NCI-H748 treated with DMSO at 0.1 percent for 48 hours (cell line): ENCODE data around the gene IL22RA2.
"Not testable (repeated sequence)": the region's sequence is repeated elsewhere in the genome, so short reads cannot be mapped to it uniquely, and the experiment has no call there.

Experiments
- DNase-seq: peaks from one replicate; lab custom pipeline; 2025; lab: John Stamatoyannopoulos, UW

The IL22RA2 gene

DNA sequence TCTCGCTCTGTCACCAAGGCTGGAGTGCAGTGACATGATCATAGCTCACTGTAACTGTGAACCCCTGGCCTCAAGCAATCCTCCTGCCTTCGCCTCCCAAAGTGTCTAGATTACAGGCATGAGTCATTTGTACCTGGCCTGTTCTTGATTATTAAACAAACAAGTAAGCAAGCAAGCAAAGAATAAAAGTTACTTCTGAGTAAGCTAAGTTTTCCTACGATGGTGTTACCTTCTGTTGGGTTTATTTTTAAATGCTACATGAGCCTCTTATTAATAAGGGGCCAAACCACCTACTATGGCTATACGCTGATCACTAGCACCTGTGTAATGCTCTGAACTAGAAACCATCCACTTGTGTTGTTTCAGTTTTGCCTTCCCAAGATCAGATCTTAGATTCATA lies 50.8 kb downstream of the IL22RA2 start:
- no peak for DNase-seq

DNA sequence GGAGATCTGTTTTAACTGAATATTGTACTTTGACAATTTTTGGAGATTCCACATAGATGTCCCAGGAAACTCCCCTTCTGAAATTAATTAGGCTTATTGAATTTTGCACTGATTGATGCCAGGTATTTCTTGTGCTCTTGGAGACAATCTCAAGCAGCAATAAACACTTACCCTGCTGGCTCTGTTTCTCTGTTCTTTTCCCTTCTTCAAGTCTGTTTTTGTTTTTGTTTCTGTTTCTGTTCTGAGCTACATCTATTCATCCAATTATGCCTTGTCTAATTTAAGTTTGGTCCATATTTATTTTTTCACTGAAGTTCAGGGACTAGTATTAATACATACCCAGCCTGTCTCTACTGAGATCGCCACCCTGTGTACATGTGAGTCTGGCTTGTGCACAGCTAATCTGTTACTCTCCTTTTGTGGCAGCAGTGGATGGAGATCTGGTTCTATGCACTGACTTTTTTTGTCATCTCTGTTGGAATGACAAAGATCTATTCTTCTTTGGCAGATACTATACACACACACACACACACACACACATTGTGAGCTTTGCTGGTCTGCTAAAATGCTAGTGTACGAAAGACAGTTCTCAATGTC lies 51.9 kb downstream of the IL22RA2 start:
- DNase-seq: no peak

DNA sequence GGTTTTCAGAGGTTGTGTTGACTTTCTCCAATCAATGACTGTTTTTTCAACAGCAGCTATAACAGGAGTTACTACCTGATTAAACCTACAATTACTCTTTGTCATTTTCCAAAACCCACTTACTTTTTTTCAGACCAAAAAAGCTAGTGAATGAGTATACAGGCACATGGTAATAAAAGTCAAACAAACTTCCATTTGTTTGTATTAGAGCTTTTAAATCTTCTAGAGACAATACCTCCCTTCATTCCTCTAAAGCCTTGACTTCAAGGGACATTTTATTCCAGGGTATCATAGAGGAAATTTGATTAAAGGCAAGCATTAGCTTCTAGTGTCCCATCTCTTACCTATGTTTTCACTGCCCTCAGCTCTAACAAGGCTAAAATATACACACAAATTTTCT lies 52.7 kb downstream of the IL22RA2 start:
- no peak for DNase-seq

DNA sequence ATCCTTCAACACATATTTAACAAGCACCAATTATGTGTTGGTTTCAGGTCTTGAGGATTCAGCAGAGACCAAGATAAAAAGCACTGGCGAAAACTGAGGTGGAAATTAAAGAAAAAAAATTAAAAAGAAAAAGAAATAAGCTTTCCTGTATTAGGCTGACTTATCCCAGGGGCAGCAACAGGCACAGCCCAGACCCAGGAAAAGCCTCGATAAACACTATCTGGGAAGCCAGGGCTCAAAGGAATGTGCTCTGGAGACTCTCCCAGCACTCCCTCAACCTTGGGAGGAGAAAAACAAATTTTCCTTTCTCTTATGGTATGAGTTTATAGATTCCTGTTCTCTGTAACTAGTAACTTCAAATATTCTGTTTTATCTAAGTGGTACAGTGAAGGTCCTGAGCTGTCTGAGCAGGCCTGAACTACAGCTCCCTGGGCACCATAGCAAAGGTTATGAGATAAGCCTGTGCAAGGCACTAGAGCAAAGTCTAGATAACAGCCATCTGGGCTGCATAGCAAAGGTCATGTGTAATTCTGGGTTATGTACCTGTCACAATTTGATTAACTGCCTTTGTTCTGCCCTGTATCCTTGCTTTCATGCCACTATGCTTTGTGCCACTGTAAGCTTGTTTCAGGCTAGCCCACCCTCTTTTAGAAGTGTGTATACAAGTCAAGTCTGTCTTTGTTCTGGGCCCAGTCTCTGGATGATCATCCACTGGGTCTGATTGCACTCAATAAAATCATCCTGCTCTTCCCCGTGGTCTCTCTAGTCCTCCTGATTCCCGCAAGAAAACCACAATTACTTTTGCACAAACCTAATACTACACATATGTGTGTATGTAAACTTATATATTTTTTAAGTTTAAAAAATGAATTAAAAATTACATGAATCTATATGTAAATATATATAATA lies 54.0 kb downstream of the IL22RA2 start:
- DNase-seq: no peak

DNA sequence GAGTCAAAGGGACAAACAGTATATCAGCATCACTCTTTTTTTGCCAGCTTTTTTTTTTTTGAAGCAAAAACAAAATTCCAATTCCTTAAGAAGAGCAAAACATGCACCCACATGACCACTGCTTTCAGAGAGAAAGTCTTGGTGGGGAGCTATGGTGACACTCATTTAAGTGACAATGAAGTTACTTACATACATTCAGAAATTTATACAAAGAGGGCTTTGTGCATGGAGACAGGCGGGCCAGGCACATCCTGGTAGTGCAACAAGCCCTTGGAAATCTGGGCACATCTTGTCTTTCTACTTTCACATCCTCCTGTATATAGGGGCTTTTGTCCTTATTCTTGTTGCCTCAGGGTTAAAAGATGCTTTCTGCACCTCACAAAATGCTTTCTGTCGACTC lies 55.9 kb downstream of the IL22RA2 start:
- no peak for DNase-seq

DNA sequence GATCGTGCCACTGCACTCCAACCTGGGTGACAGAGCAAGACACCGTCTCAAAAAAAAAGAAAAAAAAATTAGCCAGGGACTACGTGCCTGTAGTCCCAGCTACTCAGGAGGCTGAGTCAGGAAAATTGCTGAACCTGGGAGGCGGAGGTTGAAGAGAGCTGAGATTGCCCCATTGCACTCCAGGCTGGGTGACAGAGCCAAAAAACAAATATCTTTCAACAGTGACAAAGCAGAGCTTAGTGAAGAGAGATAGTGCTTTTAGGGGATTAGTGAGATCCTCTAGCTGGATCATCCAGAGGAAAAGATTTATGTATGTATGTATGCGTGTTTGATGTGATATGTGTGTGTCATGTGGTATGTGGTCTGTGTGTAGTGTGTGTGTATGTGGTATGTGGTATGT lies 56.6 kb downstream of the IL22RA2 start:
- no peak for DNase-seq

DNA sequence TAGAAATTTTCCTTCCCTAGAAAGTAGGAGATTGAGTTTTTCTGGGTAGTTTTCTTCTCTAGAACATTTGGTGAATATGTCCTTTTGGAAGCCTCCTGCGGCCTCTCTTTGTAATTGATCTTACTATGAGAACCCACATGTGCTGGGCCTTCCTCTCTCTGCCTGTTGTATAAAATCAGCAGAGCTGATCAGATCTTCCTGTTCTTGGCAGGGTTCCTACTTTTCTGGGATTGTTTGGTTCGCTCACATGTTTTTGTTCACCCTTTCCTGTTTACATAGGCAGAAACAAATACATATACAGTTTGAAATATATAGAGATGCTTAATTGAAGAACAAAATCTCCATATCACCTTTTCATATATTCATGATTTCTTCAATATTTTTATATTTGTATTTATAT lies 57.8 kb downstream of the IL22RA2 start:
- DNase-seq: no peak

DNA sequence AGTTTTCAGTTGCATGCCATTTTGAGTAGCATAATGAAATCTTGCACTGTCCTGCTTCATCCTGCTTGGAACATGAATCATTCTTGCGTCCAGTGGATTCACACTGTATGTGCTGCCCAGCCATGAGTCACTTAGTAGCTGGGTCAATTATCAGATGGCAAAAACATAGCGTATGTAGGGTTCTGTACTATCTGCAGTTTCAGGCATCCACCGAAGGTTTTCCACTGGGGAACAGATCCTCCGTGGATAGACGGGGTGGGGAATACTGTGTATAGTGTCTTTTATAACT lies 61.4 kb downstream of the IL22RA2 start:
- DNase-seq: no peak

DNA sequence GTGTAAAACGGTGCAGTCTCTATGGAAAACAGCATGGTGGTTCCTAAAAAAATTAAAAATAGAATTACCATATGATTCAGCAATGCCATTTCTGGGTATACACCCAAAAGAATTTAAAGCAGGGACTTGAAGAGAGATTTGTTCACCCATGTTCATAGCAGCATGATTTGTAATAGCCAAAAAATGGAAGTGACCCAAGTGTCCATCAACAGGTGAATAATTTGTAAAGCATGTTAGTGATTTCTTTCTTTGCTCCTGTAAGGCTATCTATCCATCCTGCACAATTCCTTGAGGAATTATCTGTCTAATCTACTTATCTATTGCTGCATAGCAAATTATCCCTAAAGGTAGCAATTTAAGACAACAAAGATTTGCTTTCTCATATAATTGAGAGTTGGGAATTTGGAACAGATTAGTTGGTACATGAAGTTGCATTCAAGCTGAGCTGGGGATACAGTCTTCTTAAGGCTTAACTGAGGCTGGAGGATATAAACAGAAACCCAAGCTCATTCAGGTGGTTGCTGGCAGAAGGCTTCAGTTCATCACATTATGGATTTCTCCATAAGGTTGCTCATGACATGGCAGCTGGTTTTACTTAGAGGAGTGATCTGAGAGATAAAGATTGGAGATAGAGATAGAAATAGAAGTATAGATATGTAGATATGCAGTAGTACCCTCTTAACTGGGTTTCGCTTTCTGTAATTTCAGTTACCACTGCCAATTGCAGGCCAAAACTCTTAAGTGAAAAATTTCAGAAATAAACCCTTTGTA lies 62.0 kb downstream of the IL22RA2 start:
- DNase-seq: no peak

DNA sequence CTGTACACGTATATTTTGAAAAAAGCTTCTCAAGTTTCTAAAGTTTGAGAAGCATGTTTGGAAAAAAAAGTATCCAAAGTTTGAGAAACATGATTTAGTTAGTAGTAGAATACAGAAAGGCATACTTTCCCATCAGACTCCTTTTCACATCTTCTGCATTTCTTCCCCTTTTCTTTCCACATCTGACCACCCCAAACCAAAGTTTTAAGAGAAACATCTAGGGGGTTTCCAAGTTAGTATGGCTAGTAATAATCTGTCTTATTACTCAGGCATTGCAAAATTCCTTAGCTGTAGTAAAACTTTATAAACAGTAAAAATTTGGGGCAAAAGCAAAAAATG lies 65.7 kb downstream of the IL22RA2 start:
- DNase-seq: no peak

DNA sequence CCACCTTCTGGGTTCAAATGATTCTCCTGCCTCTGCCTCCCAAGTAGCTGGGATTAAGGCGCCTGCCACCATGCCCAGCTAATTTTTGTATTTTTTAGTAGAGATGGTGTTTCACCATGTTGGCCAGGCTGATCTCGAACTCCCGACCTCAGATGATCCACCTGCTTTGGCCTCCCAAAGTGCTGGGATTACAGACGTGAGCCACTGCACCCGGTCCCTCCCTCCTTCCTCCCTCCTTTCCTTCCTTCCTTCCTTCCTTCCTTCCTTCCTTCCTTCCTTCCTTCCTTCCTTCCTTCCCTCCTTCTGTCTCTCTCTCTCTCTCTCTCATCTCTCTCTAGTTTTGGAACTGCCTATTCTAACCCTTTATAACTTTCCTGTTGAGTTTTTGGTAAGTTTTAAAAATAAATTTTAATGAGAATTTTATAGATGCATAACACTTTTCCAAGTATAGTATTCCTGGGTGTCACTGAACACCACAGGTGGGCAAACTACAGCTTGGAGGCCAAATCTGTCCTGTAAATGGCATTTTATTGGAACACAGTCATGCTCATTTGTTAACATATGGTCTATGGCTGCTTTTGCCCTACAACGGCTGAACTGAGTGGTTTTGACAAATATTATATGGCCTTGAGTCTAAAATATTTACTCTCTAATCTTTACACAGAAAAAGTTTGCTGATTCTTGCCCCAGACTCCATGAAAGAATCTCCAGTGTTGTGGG lies 66.2 kb downstream of the IL22RA2 start:
- DNase-seq: not testable (repeated sequence)

DNA sequence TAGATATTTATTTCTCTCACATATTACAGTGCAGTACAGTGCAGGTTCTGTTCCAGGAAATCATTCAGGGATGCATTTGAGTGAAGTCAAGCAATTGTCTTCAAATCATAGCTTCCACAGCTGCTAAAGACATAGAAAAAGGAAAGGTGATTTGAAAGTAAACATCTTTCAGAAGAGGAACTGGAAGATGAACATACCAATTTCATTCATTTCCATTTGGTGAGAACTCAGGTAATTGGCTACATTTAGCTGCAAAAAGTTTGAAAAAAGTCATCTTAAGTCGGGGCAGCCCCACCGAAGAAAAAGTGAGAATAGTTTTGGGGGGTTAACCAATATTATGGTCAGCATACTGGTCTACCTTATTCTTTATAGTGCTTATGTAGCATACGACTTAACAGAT lies 67.3 kb downstream of the IL22RA2 start:
- DNase-seq: no peak

DNA sequence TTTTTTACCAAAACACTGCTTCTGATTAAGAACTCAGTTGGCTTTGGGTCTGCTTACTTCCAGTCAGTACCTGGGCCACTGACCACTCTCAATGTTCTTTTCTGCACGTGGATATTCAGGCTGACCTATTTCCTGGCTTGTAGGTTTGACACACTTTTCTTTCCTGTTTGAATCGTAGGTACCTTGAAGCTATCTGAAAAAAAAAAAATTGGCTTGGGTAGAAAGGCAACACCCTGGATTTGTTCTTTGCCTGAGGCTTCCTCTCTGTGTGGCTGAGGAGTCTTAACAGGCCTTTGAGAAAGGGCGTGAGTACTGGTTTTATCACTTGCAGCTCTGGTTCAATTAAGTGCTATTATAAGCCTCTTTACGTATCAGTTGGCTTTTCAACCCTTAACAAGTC lies 68.1 kb downstream of the IL22RA2 start:
- no peak for DNase-seq

DNA sequence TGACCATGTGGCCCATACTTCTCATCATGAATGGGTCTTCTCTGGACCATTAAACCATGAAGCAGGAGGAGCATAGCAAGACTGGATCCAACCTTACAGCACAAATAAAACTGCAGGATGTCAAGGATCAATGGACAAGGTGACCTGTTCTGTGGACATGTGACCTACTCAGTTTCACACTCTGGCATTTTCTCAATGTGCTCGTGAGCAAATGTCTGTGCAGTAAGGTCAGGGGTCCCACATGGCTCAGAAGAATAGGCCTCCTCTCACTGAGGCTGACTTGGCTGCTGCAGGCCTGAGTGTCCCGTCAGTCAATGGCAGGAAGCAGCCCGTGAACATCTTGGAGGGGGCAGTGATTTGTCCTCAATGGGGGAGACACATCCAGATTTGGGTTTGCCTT lies 68.5 kb downstream of the IL22RA2 start:
- DNase-seq: no peak

DNA sequence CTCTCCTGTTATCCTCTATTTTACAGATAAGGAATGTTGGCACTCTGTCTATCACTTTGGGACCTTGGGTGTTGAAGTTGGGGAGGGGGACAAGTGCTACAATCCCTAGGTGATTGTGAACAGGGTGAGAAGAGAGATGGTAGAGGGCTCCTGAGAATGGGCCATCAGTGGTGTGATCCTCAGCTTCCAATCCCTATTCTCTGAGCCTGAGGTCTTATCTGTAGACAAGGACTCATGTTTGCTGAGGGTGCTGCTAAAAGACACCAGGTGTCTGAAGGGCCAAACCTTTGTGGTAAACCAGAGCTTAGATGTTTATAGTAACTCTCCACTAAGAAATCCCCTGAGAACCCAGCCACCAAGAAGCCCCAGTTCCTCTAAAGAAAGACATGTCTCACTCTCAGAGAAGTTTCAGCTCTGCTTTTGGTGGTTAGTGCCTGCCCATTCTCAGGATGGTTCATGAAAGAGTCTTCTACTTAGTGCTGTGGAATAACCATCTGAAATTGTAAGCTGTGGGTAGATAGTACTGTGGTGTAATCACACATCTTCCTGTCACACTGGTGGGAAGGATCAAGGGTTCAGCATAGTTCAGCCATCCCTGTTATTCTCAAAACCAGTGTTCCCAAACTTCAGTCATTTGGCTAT lies 70.5 kb downstream of the IL22RA2 start:
- no peak for DNase-seq

DNA sequence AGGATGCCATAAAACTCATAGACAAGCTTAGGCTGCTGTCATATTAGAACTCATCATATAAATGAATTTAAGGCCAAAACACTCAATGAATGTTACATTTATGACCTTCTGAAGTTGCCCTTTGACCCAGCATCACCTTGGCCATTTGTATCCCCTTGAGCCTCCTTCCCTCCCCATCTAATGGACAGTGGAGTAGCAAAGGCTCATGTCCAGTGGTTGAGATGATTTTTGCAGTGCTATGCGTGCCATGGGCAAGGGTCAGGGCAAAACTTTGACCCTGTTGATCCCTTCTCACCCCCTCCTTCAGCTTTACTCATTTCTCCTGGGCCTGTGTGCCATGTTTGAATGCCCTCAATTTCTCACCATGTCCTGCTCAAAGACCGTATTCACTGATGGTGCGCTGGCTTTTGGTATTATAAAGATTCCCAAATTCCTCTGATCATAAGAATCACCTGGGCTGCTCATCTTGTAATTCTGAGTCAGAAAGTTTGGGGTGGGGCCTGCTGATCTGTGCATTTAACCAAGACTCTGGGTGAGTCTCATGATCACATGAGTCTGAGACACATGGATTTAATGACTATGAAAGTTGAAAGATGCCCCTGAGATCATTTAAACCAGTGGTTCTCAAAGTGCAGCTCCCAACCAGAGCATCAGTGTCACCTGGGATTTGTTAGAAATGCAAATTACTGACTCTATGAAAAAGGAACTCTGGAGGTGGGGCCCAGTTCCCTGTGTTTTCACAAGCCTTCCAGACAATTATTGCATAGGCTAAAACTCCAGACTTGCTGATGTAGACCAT lies 71.2 kb downstream of the IL22RA2 start:
- DNase-seq: no peak

DNA sequence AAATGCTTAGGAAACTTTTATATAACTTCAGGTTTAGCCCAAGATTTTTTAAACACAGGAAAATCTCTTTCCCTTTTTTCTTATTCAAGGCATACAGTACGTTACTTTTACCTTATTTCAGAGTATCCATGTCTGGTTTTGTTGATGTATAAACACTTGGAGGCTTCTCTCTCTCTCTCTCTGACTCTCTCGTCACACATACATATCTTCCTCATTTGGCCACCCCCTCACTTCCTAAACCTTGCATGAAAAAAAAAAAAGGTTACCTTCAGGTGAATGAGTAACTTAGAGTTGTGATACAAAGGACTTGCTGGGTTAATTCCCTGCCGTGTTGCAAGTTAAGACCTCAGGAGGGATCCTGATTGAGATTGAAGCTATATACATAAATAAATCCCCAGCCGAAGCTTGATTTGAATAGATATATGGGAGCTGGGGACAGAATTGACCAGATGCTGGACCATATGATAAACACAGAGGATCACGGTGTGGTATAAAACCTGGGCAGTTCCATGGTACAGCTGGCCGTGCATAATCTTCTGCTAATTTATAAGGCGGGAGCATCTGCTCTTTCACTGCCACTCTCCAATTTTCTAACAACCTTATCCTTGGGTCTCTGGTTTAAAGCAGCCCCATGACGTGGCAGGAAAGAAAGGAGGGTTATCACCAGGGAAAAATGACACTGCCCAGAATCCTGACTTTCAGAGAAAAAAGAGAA lies 73.6 kb downstream of the IL22RA2 start:
- no peak for DNase-seq

DNA sequence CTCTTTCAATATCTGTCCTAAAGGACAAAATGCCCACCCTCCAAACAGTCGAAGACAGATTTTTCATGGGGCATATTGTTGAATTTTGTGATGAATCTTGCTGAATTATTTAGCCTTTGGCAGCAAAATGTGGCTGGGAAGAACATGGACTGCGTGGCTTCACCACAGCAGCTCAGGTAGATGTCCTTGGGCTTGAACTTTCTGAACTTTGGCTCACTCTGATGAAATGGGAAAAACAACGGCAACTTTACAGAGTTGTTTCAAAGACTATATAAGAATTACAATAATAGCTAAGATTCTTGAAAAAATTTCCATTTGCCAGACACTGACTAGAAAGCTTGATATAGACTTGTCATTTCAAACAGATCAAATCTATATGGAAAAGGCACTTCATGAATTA lies 75.9 kb downstream of the IL22RA2 start:
- DNase-seq: no peak

DNA sequence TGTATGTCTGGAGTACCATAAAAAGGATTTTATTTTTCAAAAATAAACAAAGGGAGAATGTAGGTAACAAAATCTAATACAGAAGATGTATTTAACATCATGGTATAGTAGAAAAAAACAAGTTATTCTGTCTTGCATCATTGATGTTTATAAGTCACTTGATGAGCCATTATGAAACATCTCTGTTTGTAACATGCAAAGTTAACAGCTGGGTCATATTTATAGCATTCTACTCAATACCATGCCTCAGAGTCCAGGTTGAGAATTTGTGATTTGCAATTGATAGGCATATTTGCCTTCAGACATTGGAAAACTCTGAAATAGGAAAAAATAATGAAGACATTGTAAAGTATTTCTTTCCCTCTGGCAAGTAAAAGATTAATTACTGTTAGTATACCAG lies 76.4 kb downstream of the IL22RA2 start:
- DNase-seq: no peak

DNA sequence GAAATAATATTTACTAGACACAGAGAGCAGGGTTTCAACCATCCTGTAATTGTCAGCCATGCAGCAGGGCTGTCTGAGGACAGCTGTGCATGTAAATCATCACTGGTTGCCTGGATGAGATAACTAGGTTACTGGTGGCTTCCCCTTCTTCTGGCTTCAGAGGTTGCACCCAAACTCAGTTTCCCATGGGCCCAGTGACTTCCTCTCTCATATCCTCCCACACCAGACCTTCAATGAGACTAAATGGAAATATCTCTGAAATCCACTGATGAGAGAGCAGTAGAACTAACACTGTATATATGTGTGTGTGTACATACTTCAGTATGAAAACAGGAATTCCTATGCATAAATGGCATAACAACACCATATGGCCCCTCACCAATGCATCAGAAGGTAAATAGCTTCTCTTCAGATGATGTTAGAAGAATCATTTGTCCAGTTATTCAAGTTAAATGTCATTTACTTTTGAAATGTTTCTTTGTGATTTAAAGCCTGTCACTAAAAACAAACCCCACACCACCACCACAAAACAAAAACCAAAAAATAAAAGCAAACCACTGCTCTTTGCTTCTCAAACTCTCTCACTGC lies 77.7 kb downstream of the IL22RA2 start:
- no peak for DNase-seq
